ENCODE results near the gene GRM5.
"Not testable (repeated sequence)": the region's sequence is repeated elsewhere in the genome, so short reads cannot be mapped to it uniquely, and the experiment has no call there.

The GRM5 gene

GRCh38 chr11:88484873-88485621, 580.7 kb downstream of the GRM5 start:
- H3K27ac ChIP-seq (ENCODE audit: low read length): no peak overlapping the region
- no peaks in the 10 kb centered on the region for H3K36me3 ChIP-seq (ENCODE audit: control insufficient read depth in 1 of 2, insufficient read depth in 2 of 2, low read length in 2 of 2)
- H3K4me1 ChIP-seq (ENCODE audit: control insufficient read depth in 1 of 2, insufficient read depth in 2 of 2, low read length in 2 of 2): no peaks in the 10 kb centered on the region
- H3K4me3 ChIP-seq (ENCODE audit: low read depth in 1 of 2, low read length in 2 of 2): no peak overlapping the region
- H3K27me3 ChIP-seq (ENCODE audit: low read depth, low read length): no peaks in the 10 kb centered on the region
- H3K9me3 ChIP-seq (ENCODE audit: control insufficient read depth in 1 of 2, low read length in 2 of 2): no peaks in the 10 kb centered on the region

GRCh38 chr11:88482871-88483301, 582.9 kb downstream of the GRM5 start:
- Histone ChIP-seq H3K36me3 (ENCODE audit: control insufficient read depth in 1 of 2, insufficient read depth in 2 of 2, low read length in 2 of 2) (no peaks in the 10 kb centered on the region), H3K27me3 (ENCODE audit: low read depth, low read length) (no peaks in the 10 kb centered on the region), H3K9me3 (ENCODE audit: control insufficient read depth in 1 of 2, low read length in 2 of 2) (no peaks in the 10 kb centered on the region), H3K27ac (ENCODE audit: low read length) (no peak overlapping the region), H3K4me3 (ENCODE audit: low read depth in 1 of 2, low read length in 2 of 2) (no peak overlapping the region), H3K4me1 (ENCODE audit: control insufficient read depth in 1 of 2, insufficient read depth in 2 of 2, low read length in 2 of 2) (no peaks in the 10 kb centered on the region)

- Histone ChIP-seq H3K4me3 (ENCODE audit: low read depth in 1 of 2, low read length in 2 of 2) (no peak overlapping the region), H3K27ac (ENCODE audit: low read length) (no peak overlapping the region), H3K27me3 (ENCODE audit: low read depth, low read length) (no peaks in the 10 kb centered on the region), H3K4me1 (ENCODE audit: control insufficient read depth in 1 of 2, insufficient read depth in 2 of 2, low read length in 2 of 2) (no peaks in the 10 kb centered on the region), H3K9me3 (ENCODE audit: control insufficient read depth in 1 of 2, low read length in 2 of 2) (no peaks in the 10 kb centered on the region), H3K36me3 (ENCODE audit: control insufficient read depth in 1 of 2, insufficient read depth in 2 of 2, low read length in 2 of 2) (no peaks in the 10 kb centered on the region)
Measured at GRCh38 chr11:88480223-88480622, 585.6 kb downstream of the GRM5 start.

DNA sequence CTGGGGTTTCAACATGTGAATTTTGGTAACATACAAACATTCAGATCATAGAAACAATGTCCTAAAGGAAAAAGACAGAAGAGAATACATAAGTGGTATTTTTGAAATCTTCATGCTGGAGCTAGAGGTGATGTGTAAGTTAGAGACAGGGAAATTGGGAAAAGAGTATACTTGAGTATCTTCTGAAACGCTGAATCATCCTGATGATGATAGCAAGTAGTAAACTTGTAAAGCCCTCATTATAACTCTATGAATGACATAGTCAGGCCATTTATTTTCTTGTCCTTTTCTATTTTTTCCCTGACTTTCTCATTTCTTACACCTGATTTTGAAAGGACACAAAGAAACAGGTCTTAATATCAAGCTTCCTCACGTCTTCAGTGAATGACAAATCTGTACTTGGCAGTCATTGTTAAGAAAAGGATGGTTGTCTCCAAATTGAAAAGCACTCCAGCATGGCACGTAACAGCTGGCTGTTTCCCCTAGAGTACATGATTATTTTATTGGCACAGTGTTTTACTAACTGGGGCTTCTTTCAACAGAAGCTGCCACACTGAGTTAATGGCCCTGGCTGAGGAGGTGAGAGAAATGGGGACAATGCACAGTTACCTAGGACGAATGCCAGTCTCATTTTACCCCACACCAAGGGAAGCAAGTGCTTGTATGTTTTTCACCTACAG, 587.5 kb downstream of the GRM5 start:
- H3K27me3 ChIP-seq (ENCODE audit: low read depth, low read length): no peaks in the 10 kb centered on the region
- H3K27ac ChIP-seq (ENCODE audit: low read length): no peak overlapping the region
- H3K36me3 ChIP-seq (ENCODE audit: control insufficient read depth in 1 of 2, insufficient read depth in 2 of 2, low read length in 2 of 2): no peaks in the 10 kb centered on the region
- H3K4me3 ChIP-seq (ENCODE audit: low read depth in 1 of 2, low read length in 2 of 2): no peak overlapping the region
- no peaks in the 10 kb centered on the region for H3K9me3 ChIP-seq (ENCODE audit: control insufficient read depth in 1 of 2, low read length in 2 of 2)
- H3K4me1 ChIP-seq (ENCODE audit: control insufficient read depth in 1 of 2, insufficient read depth in 2 of 2, low read length in 2 of 2): no peaks in the 10 kb centered on the region

- no peak overlapping the region for H3K4me3 ChIP-seq (ENCODE audit: low read depth in 1 of 2, low read length in 2 of 2)
- no peaks in the 10 kb centered on the region for H3K9me3 ChIP-seq (ENCODE audit: control insufficient read depth in 1 of 2, low read length in 2 of 2)
- no peak overlapping the region for H3K27ac ChIP-seq (ENCODE audit: low read length)
- H3K36me3 ChIP-seq (ENCODE audit: control insufficient read depth in 1 of 2, insufficient read depth in 2 of 2, low read length in 2 of 2): no peaks in the 10 kb centered on the region
- H3K27me3 ChIP-seq (ENCODE audit: low read depth, low read length): no peaks in the 10 kb centered on the region
- H3K4me1 ChIP-seq (ENCODE audit: control insufficient read depth in 1 of 2, insufficient read depth in 2 of 2, low read length in 2 of 2): no peaks in the 10 kb centered on the region
Measured at GRCh38 chr11:88475991-88476418, 589.8 kb downstream of the GRM5 start.

DNA sequence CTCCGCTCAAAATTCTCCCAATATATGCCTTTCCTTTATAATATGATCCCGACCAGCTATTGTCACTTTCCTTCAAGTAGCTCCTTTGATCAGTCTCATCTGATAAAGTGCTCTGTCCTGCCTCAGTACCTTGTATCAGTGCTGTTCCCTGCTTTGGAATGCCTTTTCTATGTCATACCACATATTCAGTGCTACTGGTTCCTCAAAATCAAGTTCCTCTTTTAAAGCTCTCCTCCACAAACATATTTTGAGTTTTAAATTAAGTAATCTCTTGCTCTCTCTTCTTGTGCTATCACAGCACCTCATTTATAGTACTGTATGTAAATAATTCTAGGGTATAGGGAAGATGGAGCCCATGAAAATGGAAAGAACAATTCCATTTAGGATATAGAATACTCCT, 591.1 kb downstream of the GRM5 start:
- Histone ChIP-seq H3K27ac (ENCODE audit: low read length) (no peak overlapping the region), H3K4me3 (ENCODE audit: low read depth in 1 of 2, low read length in 2 of 2) (no peak overlapping the region), H3K27me3 (ENCODE audit: low read depth, low read length) (no peaks in the 10 kb centered on the region), H3K9me3 (ENCODE audit: control insufficient read depth in 1 of 2, low read length in 2 of 2) (no peaks in the 10 kb centered on the region), H3K4me1 (ENCODE audit: control insufficient read depth in 1 of 2, insufficient read depth in 2 of 2, low read length in 2 of 2) (no peaks in the 10 kb centered on the region), H3K36me3 (ENCODE audit: control insufficient read depth in 1 of 2, insufficient read depth in 2 of 2, low read length in 2 of 2) (no peaks in the 10 kb centered on the region)

- Histone ChIP-seq H3K4me3 (ENCODE audit: low read depth in 1 of 2, low read length in 2 of 2) (no peak overlapping the region), H3K27me3 (ENCODE audit: low read depth, low read length) (no peaks in the 10 kb centered on the region), H3K4me1 (ENCODE audit: control insufficient read depth in 1 of 2, insufficient read depth in 2 of 2, low read length in 2 of 2) (no peaks in the 10 kb centered on the region), H3K36me3 (ENCODE audit: control insufficient read depth in 1 of 2, insufficient read depth in 2 of 2, low read length in 2 of 2) (no peaks in the 10 kb centered on the region), H3K9me3 (ENCODE audit: control insufficient read depth in 1 of 2, low read length in 2 of 2) (no peaks in the 10 kb centered on the region), H3K27ac (ENCODE audit: low read length) (no peak overlapping the region)
Measured at GRCh38 chr11:88469561-88470225, 596.1 kb downstream of the GRM5 start.

GRCh38 chr11:88464528-88464927, 601.3 kb downstream of the GRM5 start:
- Histone ChIP-seq H3K36me3 (ENCODE audit: control insufficient read depth in 1 of 2, insufficient read depth in 2 of 2, low read length in 2 of 2) (no peaks in the 10 kb centered on the region), H3K9me3 (ENCODE audit: control insufficient read depth in 1 of 2, low read length in 2 of 2) (no peaks in the 10 kb centered on the region), H3K27ac (ENCODE audit: low read length) (no peak overlapping the region), H3K4me3 (ENCODE audit: low read depth in 1 of 2, low read length in 2 of 2) (no peak overlapping the region), H3K27me3 (ENCODE audit: low read depth, low read length) (no peaks in the 10 kb centered on the region), H3K4me1 (ENCODE audit: control insufficient read depth in 1 of 2, insufficient read depth in 2 of 2, low read length in 2 of 2) (no peaks in the 10 kb centered on the region)

- not testable (repeated sequence) for H3K27me3 ChIP-seq (ENCODE audit: low read depth, low read length); H3K36me3 ChIP-seq (ENCODE audit: control insufficient read depth in 1 of 2, insufficient read depth in 2 of 2, low read length in 2 of 2); H3K4me1 ChIP-seq (ENCODE audit: control insufficient read depth in 1 of 2, insufficient read depth in 2 of 2, low read length in 2 of 2); H3K4me3 ChIP-seq (ENCODE audit: low read depth in 1 of 2, low read length in 2 of 2); H3K9me3 ChIP-seq (ENCODE audit: control insufficient read depth in 1 of 2, low read length in 2 of 2); H3K27ac ChIP-seq (ENCODE audit: low read length)
Measured at GRCh38 chr11:88463301-88463700, 602.5 kb downstream of the GRM5 start.

DNA sequence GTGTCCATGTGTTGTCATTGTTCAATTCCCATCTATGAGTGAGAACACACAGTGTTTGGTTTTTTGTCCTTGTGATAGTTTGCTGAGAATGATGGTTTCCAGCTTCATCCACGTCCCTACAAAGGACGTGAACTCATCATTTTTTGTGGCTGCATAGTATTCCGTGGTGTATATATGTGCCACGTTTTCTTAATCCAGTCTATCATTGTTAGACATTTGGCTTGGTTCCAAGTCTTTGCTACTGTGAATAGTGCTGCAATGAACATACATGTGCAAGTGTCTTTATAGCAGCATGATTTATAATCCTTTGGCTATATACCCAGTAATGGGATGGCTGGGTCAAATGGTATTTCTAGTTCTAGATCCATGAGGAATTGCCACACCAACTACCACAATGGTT, 607.7 kb downstream of the GRM5 start:
- H3K27me3 ChIP-seq (ENCODE audit: low read depth, low read length); H3K4me3 ChIP-seq (ENCODE audit: low read depth in 1 of 2, low read length in 2 of 2); H3K9me3 ChIP-seq (ENCODE audit: control insufficient read depth in 1 of 2, low read length in 2 of 2); H3K4me1 ChIP-seq (ENCODE audit: control insufficient read depth in 1 of 2, insufficient read depth in 2 of 2, low read length in 2 of 2); H3K27ac ChIP-seq (ENCODE audit: low read length); H3K36me3 ChIP-seq (ENCODE audit: control insufficient read depth in 1 of 2, insufficient read depth in 2 of 2, low read length in 2 of 2): not testable (repeated sequence)

DNA sequence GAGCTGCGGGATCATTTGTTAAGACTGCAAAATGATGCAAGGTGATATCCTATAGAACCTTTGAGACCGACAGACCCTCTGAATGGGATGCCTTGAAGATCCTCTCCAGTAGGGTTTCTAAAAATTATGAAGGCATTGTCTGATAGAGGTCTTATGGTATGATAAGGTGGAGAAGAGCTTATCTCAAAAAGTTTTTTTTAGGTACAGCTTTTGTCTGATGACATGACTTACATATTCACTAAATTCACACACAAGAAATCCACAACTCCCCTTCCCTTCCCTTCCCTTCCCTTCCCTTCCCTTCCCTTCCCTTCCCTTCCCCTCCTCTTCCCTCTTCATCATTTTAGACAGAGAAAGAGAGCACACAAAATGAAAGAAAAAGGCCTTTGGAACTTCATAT, 609.8 kb downstream of the GRM5 start:
- Histone ChIP-seq H3K9me3 (ENCODE audit: control insufficient read depth in 1 of 2, low read length in 2 of 2) (peaks cover 0 to 3% of the 10 kb centered on the region in 2 donors), H3K27ac (ENCODE audit: low read length) (no peak overlapping the region), H3K36me3 (ENCODE audit: control insufficient read depth in 1 of 2, insufficient read depth in 2 of 2, low read length in 2 of 2) (no peaks in the 10 kb centered on the region), H3K4me3 (ENCODE audit: low read depth in 1 of 2, low read length in 2 of 2) (no peak overlapping the region), H3K27me3 (ENCODE audit: low read depth, low read length) (no peaks in the 10 kb centered on the region), H3K4me1 (ENCODE audit: control insufficient read depth in 1 of 2, insufficient read depth in 2 of 2, low read length in 2 of 2) (no peaks in the 10 kb centered on the region)

Data from muscle layer of duodenum (tissue), 2 donors.